Myocyte (in vitro differentiated cells): ENCODE data around the gene TP53TG5. TPM values are rescaled to one million over a fixed set of nuclear protein-coding genes. Genes with fewer than 3 reads are reported as not detected.
A peak's percentile ranks its signal among the peaks of the same experiment; 100 is the strongest.

ENCODE experiments used
- DNase-seq: peaks from one replicate; pipeline ENCODE4 v3.0.0-alpha.2; 2012; ENCODE audit warnings: low read depth
- microRNA-seq: library from miRNA; unstranded; fragments of <30 nt; microRNA quantifications from one replicate; pipeline ENCODE4, GENCODE V29; 2016
- total RNA-seq: library from RNA; depleted of rRNA; stranded (reverse); fragments of >200 nt; gene quantifications from 2 replicates; pipeline ENCODE4 v1.2.3, GENCODE V29; 2014

TP53TG5 gene
- total RNA-seq, 1 donor from 2014 or later, result not detected

GRCh38 chr20:45329497-45330319 lies 48.4 kb downstream of the TP53TG5 start:
- no peak for DNase-seq

DNA sequence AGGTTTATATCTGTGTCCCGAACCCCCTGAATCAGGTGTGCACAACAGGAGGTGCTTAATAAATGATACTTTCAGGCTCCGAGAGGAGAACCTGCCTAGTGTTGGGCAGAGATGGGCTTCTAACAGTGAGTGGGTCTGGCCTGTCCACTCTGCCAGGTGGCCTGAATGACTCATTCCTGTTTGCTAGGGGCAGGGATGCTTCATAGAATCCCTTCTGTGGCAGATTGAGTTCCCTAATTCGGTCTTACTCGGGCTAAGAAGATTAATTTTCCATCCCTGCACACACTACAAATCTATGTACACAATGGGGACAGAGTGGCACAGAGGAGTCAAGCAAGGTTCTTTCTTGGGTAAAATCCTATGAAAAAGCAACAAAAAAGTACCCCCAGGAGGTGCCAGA lies 49.7 kb downstream of the TP53TG5 start:
- DNase-seq, result no peak

DNA sequence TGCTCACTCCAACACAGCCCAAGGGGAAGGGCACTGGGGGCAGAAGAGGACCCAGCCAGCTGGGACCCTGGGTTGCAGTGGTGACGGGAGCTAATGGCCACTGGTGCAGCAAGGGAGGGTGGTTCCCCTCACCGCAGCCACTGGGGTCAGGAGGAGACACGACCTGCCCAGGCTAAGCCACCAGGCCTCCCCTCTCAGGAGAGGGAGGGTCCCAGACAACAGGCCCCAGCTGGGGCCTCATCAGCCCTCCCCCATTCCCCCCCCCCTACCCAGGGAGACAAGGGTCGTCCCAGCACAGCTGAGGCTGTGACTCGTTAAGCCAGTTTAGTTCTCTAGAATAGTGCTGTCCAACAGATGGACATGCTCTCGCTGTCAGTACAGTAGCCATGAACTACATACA lies 52.8 kb downstream of the TP53TG5 start:
- DNase-seq, result peak; percentile 56

DNA sequence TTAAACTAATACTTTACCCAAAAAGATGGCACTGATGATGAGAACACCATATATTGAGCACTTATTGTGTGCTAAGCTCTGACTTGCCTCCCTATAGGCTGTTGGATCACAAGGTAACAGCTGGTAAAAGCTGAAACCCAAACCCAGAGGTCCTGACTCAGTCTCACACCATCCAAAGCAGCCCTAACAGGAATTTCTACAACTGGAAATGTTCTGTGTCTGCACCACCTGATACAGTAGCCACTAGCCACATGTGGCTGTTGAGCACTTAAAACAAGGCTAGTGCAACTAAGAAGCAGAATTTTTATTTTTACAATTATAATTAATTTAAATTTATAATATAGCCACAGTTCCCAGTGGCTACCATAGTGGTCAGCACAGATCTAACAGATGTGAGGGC lies 54.4 kb downstream of the TP53TG5 start:
- DNase-seq, result peak; percentile 74

GRCh38 chr20:45322952-45323383 lies 55.2 kb downstream of the TP53TG5 start:
- DNase-seq, result peak; percentile 96

Small RNAs within 50 kb of the gene (microRNA-seq; reads per million reads assigned to microRNA genes)
- 0.48 reads per million for gene MIR6812

Other genes with a start within 250 kb of the TP53TG5 start
- gene PI3, start 203.4 kb downstream of the TP53TG5 start, total RNA-seq, result not detected in 2 replicates
- gene SEMG1, start 171.3 kb downstream of the TP53TG5 start, total RNA-seq, result not detected in 2 replicates
- not detected in 2 replicates for gene SEMG2, start 157.0 kb downstream of the TP53TG5 start, total RNA-seq
- gene SLPI, start 123.8 kb downstream of the TP53TG5 start, total RNA-seq, result not detected in 2 replicates
- gene RBPJL, start 71.5 kb downstream of the TP53TG5 start, total RNA-seq, result not detected in 2 replicates
- not detected in 2 replicates for gene MATN4, start 70.0 kb downstream of the TP53TG5 start, total RNA-seq
- gene SDC4, start 29.9 kb downstream of the TP53TG5 start, total RNA-seq, result 34.8 and 51.5 TPM in 2 replicates
- gene SYS1, start 15.2 kb downstream of the TP53TG5 start, total RNA-seq, result 12.7 and 13.2 TPM in 2 replicates
- gene DBNDD2, start 30.0 kb upstream of the TP53TG5 start, total RNA-seq, result 3.3 and 3.4 TPM in 2 replicates
- 123 and 136 TPM in 2 replicates for gene PIGT, start 37.8 kb upstream of the TP53TG5 start, total RNA-seq
- not detected in 2 replicates for gene WFDC2, start 91.4 kb upstream of the TP53TG5 start, total RNA-seq
- gene SPINT3, start 137.3 kb upstream of the TP53TG5 start, total RNA-seq, result not detected in 2 replicates
- gene WFDC6, start 161.2 kb upstream of the TP53TG5 start, total RNA-seq, result not detected in 2 replicates
- gene EPPIN, start 169.1 kb upstream of the TP53TG5 start, total RNA-seq, result not detected in 2 replicates
- not detected in 2 replicates for gene WFDC8, start 201.0 kb upstream of the TP53TG5 start, total RNA-seq